ENCODE data around the gene SAMM50.

The SAMM50 gene

GRCh38 chr22:43955040-43955882 is at the start of gene SAMM50:
Gene SAMM50, plus strand, starts transcription at chr22:43955442. Its CDS starts 136 bp downstream, at chr22:43955578.
- peak; percentile 78 for DNase-seq

- no peak for DNase-seq
Measured at GRCh38 chr22:43905681-43906080, 49.6 kb upstream of the SAMM50 start.

- DNase-seq = no peak
Measured at GRCh38 chr22:43909708-43910107, 45.5 kb upstream of the SAMM50 start.

GRCh38 chr22:43910178-43910695 is 45.0 kb upstream of the SAMM50 start:
- no peak for DNase-seq

- no peak for DNase-seq
Measured at GRCh38 chr22:43911351-43911750, 43.9 kb upstream of the SAMM50 start.

GRCh38 chr22:43917521-43917920 is 37.7 kb upstream of the SAMM50 start:
- no peak for DNase-seq

GRCh38 chr22:43919106-43919973 is 35.9 kb upstream of the SAMM50 start:
- DNase-seq = no peak

- no peak for DNase-seq
Measured at GRCh38 chr22:43921370-43921769, 33.9 kb upstream of the SAMM50 start.

- no peak for DNase-seq
Measured at GRCh38 chr22:43922123-43922522, 33.1 kb upstream of the SAMM50 start.

GRCh38 chr22:43923191-43923590 is 32.1 kb upstream of the SAMM50 start:
- no peak for DNase-seq

GRCh38 chr22:43923631-43924464 is 31.4 kb upstream of the SAMM50 start, which contains the start of gene PNPLA3:
Gene PNPLA3, plus strand, starts transcription at chr22:43923805. Its CDS starts 107 bp downstream, at chr22:43923912.
- peak; percentile 46 for DNase-seq

GRCh38 chr22:43924877-43925276 is 30.4 kb upstream of the SAMM50 start:
- no peak for DNase-seq

- DNase-seq = no peak
Measured at GRCh38 chr22:43925433-43926348, 29.6 kb upstream of the SAMM50 start.

GRCh38 chr22:43926349-43926710 is 28.9 kb upstream of the SAMM50 start:
- DNase-seq = no peak

GRCh38 chr22:43928468-43928867 is 26.8 kb upstream of the SAMM50 start:
- DNase-seq = no peak

- DNase-seq = no peak
Measured at GRCh38 chr22:43928908-43929307, 26.3 kb upstream of the SAMM50 start.

GRCh38 chr22:43931771-43932170 is 23.5 kb upstream of the SAMM50 start:
- DNase-seq = no peak

GRCh38 chr22:43941449-43941848 is 13.8 kb upstream of the SAMM50 start:
- no peak for DNase-seq

- DNase-seq = no peak
Measured at GRCh38 chr22:43944670-43945430, 10.4 kb upstream of the SAMM50 start.

GRCh38 chr22:43945632-43946383 is 9.4 kb upstream of the SAMM50 start:
- no peak for DNase-seq
